ENCODE results near the gene DNAH8. TPM values are rescaled to one million over a fixed set of nuclear protein-coding genes. Genes with fewer than 3 reads are reported as not detected.

The DNAH8 gene
- total RNA-seq, 1 experiment from 2014 or later, result not detected

GRCh38 chr6:38861926-38862401, 146.9 kb downstream of the DNAH8 start:
- TF ChIP-seq, protein P1, sequence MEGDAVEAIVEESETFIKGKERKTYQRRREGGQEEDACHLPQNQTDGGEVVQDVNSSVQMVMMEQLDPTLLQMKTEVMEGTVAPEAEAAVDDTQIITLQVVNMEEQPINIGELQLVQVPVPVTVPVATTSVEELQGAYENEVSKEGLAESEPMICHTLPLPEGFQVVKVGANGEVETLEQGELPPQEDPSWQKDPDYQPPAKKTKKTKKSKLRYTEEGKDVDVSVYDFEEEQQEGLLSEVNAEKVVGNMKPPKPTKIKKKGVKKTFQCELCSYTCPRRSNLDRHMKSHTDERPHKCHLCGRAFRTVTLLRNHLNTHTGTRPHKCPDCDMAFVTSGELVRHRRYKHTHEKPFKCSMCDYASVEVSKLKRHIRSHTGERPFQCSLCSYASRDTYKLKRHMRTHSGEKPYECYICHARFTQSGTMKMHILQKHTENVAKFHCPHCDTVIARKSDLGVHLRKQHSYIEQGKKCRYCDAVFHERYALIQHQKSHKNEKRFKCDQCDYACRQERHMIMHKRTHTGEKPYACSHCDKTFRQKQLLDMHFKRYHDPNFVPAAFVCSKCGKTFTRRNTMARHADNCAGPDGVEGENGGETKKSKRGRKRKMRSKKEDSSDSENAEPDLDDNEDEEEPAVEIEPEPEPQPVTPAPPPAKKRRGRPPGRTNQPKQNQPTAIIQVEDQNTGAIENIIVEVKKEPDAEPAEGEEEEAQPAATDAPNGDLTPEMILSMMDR (IDR thresholded peaks at IDR 0.05; ENCODE audit: unreplicated experiment), result no peak
- Mint-ChIP-seq H3K27ac (ENCODE audit: low read depth, unreplicated experiment) (no peak overlapping the region), H3K27me3 (ENCODE audit: insufficient read depth, unreplicated experiment) (no peaks in the 10 kb centered on the region), H3K36me3 (ENCODE audit: insufficient read depth, unreplicated experiment) (no peaks in the 10 kb centered on the region), H3K9me3 (ENCODE audit: unreplicated experiment) (no peaks in the 10 kb centered on the region), H3K4me3 (ENCODE audit: unreplicated experiment) (no peak overlapping the region), H3K4me1 (ENCODE audit: insufficient read depth, unreplicated experiment) (no peaks in the 10 kb centered on the region)
- ChIA-PET CTCF (interaction anchor here (0.6 to 3.0 kb wide), 2 partner anchors 10 to 441 kb away, joined by 3 to 15 read pairs; no protein-coding TSS in a partner anchor), POLR2A (no interaction called here)
- no TSS peak for BruUV-seq (replicated peaks)
- DNase-seq (ENCODE audit: unreplicated experiment), result no peak
- intact Hi-C loops (cut with micrococcal nuclease), result no loop called here

- TF ChIP-seq, protein P1 (IDR thresholded peaks at IDR 0.05; ENCODE audit: unreplicated experiment), result no peak
- H3K27ac Mint-ChIP-seq (ENCODE audit: low read depth, unreplicated experiment), result no peak overlapping the region
- intact Hi-C loops (cut with micrococcal nuclease), result no loop called here
- H3K9me3 Mint-ChIP-seq (ENCODE audit: unreplicated experiment), result no peaks in the 10 kb centered on the region
- no TSS peak for BruUV-seq (replicated peaks)
- no peaks in the 10 kb centered on the region for H3K27me3 Mint-ChIP-seq (ENCODE audit: insufficient read depth, unreplicated experiment)
- no peak for DNase-seq (ENCODE audit: unreplicated experiment)
- no peaks in the 10 kb centered on the region for H3K4me1 Mint-ChIP-seq (ENCODE audit: insufficient read depth, unreplicated experiment)
- CTCF ChIA-PET, result interaction anchor here (0.7 to 0.9 kb wide), 2 partner anchors 71 to 74 kb away, joined by 3 to 5 read pairs; no protein-coding TSS in a partner anchor
- no peak overlapping the region for H3K4me3 Mint-ChIP-seq (ENCODE audit: unreplicated experiment)
- POLR2A ChIA-PET, result no interaction called here
- no peaks in the 10 kb centered on the region for H3K36me3 Mint-ChIP-seq (ENCODE audit: insufficient read depth, unreplicated experiment)
Measured at GRCh38 chr6:38865521-38866174, 150.5 kb downstream of the DNAH8 start.

DNA sequence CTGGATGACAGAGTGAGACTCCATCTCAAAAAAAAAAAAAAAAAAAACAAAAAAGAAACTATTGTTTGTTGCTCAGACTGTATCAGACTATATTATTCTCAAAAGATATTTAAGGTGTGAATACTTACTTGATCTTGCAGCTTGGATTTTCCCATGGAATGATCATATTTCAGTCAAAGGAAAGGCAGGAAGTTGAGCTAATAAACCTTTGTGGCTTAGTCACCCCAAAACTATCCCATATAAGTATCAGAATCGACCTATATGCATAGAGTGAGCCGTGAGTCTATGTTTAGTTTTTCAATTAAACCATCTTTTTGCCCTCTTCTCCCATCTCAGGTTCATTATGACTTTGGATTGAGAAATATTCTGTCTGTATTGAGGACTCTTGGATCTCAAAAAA, 152.6 kb downstream of the DNAH8 start:
- no peak for DNase-seq (ENCODE audit: unreplicated experiment)

More for the DNA sequence above, 152.6 kb downstream of the DNAH8 start:
- no peaks in the 10 kb centered on the region for H3K9me3 Mint-ChIP-seq (ENCODE audit: unreplicated experiment)
- H3K36me3 Mint-ChIP-seq (ENCODE audit: insufficient read depth, unreplicated experiment), result no peaks in the 10 kb centered on the region
- TF ChIP-seq, protein P1 (IDR thresholded peaks at IDR 0.05; ENCODE audit: unreplicated experiment), result no peak
- ChIA-PET POLR2A (interaction anchor here (0.7 kb wide), 1 partner anchor 135 kb away, joined by 4 read pairs; no protein-coding TSS in a partner anchor), CTCF (interaction anchor here (0.6 to 1.9 kb wide), 8 partner anchors 11 to 1824 kb away, joined by 3 to 8 read pairs (median 5); no protein-coding TSS in a partner anchor)
- H3K27me3 Mint-ChIP-seq (ENCODE audit: insufficient read depth, unreplicated experiment), result no peaks in the 10 kb centered on the region
- intact Hi-C loops (cut with micrococcal nuclease), result no loop called here
- H3K4me3 Mint-ChIP-seq (ENCODE audit: unreplicated experiment), result no peak overlapping the region
- H3K4me1 Mint-ChIP-seq (ENCODE audit: insufficient read depth, unreplicated experiment), result no peaks in the 10 kb centered on the region
- H3K27ac Mint-ChIP-seq (ENCODE audit: low read depth, unreplicated experiment), result no peak overlapping the region
- no TSS peak for BruUV-seq (replicated peaks)

All from MCF 10A (cell line).